ENCODE measurements around the gene GYG1.

Gene GYG1

DNA sequence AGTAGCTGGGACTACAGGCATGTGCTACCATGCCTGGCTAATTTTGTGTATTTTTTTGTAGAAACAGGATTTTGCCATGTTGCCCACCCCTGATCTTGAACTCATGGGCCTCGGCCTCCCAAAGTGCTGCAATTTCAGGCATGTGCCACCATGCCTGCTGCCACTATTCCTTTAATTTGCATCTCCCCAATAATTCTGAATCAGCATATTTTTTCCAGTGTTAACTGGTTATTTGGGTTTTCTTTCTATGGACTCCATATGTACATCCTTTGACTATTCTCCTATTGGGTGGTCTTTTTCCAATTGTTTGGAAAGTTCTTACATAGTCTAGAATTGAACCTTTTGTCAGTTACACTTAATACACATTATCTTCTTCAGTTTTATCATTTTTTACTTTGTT, 66.9 kb downstream of the GYG1 start:
- Histone ChIP-seq H3K4me2 (ENCODE audit: low read length) (no peak overlapping the region), H3K9me2 (ENCODE audit: low read depth, low read length) (no peaks in the 10 kb centered on the region), H2AFZ (ENCODE audit: low read length) (no peak overlapping the region), H3K4me3 (ENCODE audit: low read depth, low read length, poor library complexity, severe bottlenecking) (no peak overlapping the region), H3K36me3 (ENCODE audit: insufficient read depth, low read length) (peaks cover 93% of the 10 kb centered on the region), H4K20me1 (ENCODE audit: insufficient read depth, low read length) (no peaks in the 10 kb centered on the region), H3F3A (ENCODE audit: insufficient read depth, low read length) (no peaks in the 10 kb centered on the region), H3K79me2 (ENCODE audit: insufficient read depth, low read length) (no peaks in the 10 kb centered on the region), H3K4me1 (ENCODE audit: insufficient read depth, low read length, severe bottlenecking) (no peaks in the 10 kb centered on the region), H3K27me3 (ENCODE audit: insufficient read depth, low read length) (no peaks in the 10 kb centered on the region), H3K9me3 (ENCODE audit: low read length) (no peaks in the 10 kb centered on the region), H3K27ac (ENCODE audit: low read depth, low read length, poor library complexity, severe bottlenecking) (no peak overlapping the region), H3K9ac (ENCODE audit: low read length) (no peak overlapping the region)
- no peak for TF ChIP-seq EZH2 (IDR thresholded peaks at IDR 0.05; ENCODE audit: borderline replicate concordance, low read length)
- TF ChIP-seq, protein P1, sequence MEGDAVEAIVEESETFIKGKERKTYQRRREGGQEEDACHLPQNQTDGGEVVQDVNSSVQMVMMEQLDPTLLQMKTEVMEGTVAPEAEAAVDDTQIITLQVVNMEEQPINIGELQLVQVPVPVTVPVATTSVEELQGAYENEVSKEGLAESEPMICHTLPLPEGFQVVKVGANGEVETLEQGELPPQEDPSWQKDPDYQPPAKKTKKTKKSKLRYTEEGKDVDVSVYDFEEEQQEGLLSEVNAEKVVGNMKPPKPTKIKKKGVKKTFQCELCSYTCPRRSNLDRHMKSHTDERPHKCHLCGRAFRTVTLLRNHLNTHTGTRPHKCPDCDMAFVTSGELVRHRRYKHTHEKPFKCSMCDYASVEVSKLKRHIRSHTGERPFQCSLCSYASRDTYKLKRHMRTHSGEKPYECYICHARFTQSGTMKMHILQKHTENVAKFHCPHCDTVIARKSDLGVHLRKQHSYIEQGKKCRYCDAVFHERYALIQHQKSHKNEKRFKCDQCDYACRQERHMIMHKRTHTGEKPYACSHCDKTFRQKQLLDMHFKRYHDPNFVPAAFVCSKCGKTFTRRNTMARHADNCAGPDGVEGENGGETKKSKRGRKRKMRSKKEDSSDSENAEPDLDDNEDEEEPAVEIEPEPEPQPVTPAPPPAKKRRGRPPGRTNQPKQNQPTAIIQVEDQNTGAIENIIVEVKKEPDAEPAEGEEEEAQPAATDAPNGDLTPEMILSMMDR (IDR thresholded peaks at IDR 0.05; ENCODE audit: low read length): no peak

DNA sequence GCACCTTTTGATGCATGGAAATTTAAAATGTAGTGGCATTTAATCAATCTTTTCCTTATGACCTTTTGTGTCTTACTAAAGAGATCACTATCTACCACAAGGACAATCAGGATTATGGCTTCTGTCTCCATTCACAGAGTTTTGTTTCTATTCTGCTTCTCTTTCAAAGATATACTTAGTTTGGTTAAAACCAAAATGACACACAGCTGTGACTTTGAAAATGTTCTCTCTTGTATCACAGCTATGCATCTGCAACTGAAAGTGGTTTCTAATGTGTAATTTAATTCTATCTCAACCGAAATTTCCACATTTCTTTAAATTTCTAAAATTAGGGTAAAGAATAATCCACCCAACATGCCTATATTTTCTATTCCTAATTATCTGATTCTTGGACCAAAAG, 67.3 kb downstream of the GYG1 start:
- Histone ChIP-seq H3K4me3 (ENCODE audit: low read depth, low read length, poor library complexity, severe bottlenecking) (no peak overlapping the region), H3K27ac (ENCODE audit: low read depth, low read length, poor library complexity, severe bottlenecking) (no peak overlapping the region), H3K27me3 (ENCODE audit: insufficient read depth, low read length) (no peaks in the 10 kb centered on the region), H3K9ac (ENCODE audit: low read length) (no peak overlapping the region), H3K9me3 (ENCODE audit: low read length) (no peaks in the 10 kb centered on the region), H4K20me1 (ENCODE audit: insufficient read depth, low read length) (no peaks in the 10 kb centered on the region), H3K4me1 (ENCODE audit: insufficient read depth, low read length, severe bottlenecking) (no peaks in the 10 kb centered on the region), H3F3A (ENCODE audit: insufficient read depth, low read length) (no peaks in the 10 kb centered on the region), H2AFZ (ENCODE audit: low read length) (no peak overlapping the region), H3K36me3 (ENCODE audit: insufficient read depth, low read length) (peaks cover 93% of the 10 kb centered on the region), H3K9me2 (ENCODE audit: low read depth, low read length) (no peaks in the 10 kb centered on the region), H3K79me2 (ENCODE audit: insufficient read depth, low read length) (no peaks in the 10 kb centered on the region), H3K4me2 (ENCODE audit: low read length) (no peak overlapping the region)
- TF ChIP-seq, protein P1 (IDR thresholded peaks at IDR 0.05; ENCODE audit: low read length): no peak
- TF ChIP-seq EZH2 (IDR thresholded peaks at IDR 0.05; ENCODE audit: borderline replicate concordance, low read length): no peak

DNA sequence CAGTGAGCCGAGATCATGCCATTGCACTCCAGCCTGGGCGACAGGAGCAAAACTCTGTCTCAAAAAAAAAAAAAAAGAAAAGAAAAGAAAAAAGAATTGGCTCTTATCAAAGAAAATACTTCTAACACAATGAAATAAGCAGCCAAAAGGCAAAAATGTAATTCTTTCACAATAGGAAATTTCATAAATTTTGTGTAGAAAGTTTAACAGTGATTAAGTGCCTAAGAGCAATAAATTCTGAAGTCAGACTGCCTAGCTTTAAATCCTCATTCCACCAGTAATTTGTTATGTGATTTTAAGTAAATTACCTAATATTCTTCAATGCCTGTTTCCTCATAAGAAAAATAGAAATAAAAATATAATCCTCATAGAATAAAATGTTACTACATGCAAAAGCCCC, 70.4 kb downstream of the GYG1 start:
- Histone ChIP-seq H3K9ac (ENCODE audit: low read length) (no peak overlapping the region), H3K36me3 (ENCODE audit: insufficient read depth, low read length) (peaks cover 94% of the 10 kb centered on the region), H2AFZ (ENCODE audit: low read length) (no peak overlapping the region), H3K4me1 (ENCODE audit: insufficient read depth, low read length, severe bottlenecking) (no peaks in the 10 kb centered on the region), H3K4me3 (ENCODE audit: low read depth, low read length, poor library complexity, severe bottlenecking) (no peak overlapping the region), H4K20me1 (ENCODE audit: insufficient read depth, low read length) (no peaks in the 10 kb centered on the region), H3K9me3 (ENCODE audit: low read length) (no peaks in the 10 kb centered on the region), H3F3A (ENCODE audit: insufficient read depth, low read length) (no peaks in the 10 kb centered on the region), H3K4me2 (ENCODE audit: low read length) (no peak overlapping the region), H3K9me2 (ENCODE audit: low read depth, low read length) (no peaks in the 10 kb centered on the region), H3K27ac (ENCODE audit: low read depth, low read length, poor library complexity, severe bottlenecking) (no peak overlapping the region), H3K79me2 (ENCODE audit: insufficient read depth, low read length) (no peaks in the 10 kb centered on the region), H3K27me3 (ENCODE audit: insufficient read depth, low read length) (no peaks in the 10 kb centered on the region)
- TF ChIP-seq, protein P1 (IDR thresholded peaks at IDR 0.05; ENCODE audit: low read length): no peak
- no peak for TF ChIP-seq EZH2 (IDR thresholded peaks at IDR 0.05; ENCODE audit: borderline replicate concordance, low read length)
